Activated CD4-positive, alpha-beta T cell treated with anti-CD3 and anti-CD28 coated beads, Interleukin-2, amount 10 ng/mL, durations not matched to agents 7 days and 5 days (primary cell): ENCODE measurements around the gene SFXN3. TPM values are rescaled to one million over a fixed set of nuclear protein-coding genes. Genes with fewer than 3 reads are reported as not detected.

Experiments
- CTCF ChIA-PET: fragments of 350-600 bp; sonication (Branson Sonifier 250); formaldehyde crosslinking; loops from one replicate; lab custom pipeline; 2021; ENCODE audit warnings: antibody characterized with exemption; lab: Charles Lee
- POLR2A ChIA-PET: fragments of 350-600 bp; sonication (Branson Sonifier 250); formaldehyde crosslinking; loops from one replicate; lab custom pipeline; 2021; ENCODE audit warnings: antibody characterized with exemption; lab: Charles Lee
- DNase-seq: peaks from one replicate; pipeline ENCODE4 v3.0.0-alpha.2; 2020
- H3K27ac Mint-ChIP-seq: one replicate; pipeline ENCODE4 v1.8.0; 2021; ENCODE audit warnings: mild to moderate bottlenecking, moderate library complexity, mixed read lengths
- H3K27me3 Mint-ChIP-seq: one replicate; pipeline ENCODE4 v1.8.0; 2021; ENCODE audit warnings: mixed read lengths
- H3K36me3 Mint-ChIP-seq: one replicate; pipeline ENCODE4 v1.8.0; 2021; ENCODE audit warnings: low read depth, mixed read lengths
- H3K4me1 Mint-ChIP-seq: one replicate; pipeline ENCODE4 v1.8.0; 2021; ENCODE audit warnings: mixed read lengths
- H3K4me3 Mint-ChIP-seq: one replicate; pipeline ENCODE4 v1.8.0; 2021; ENCODE audit warnings: mild to moderate bottlenecking, moderate library complexity, mixed read lengths
- H3K9me3 Mint-ChIP-seq: one replicate; pipeline ENCODE4 v1.8.0; 2021; ENCODE audit warnings: mixed read lengths
- total RNA-seq, 2 experiments: library from RNA; stranded (reverse); gene quantifications; one replicate each; pipeline ENCODE4 v1.2.3, GENCODE V29; 2021

The SFXN3 gene
- total RNA-seq, 2 experiments from 2014 or later = 39.5 to 43.5 TPM

DNA sequence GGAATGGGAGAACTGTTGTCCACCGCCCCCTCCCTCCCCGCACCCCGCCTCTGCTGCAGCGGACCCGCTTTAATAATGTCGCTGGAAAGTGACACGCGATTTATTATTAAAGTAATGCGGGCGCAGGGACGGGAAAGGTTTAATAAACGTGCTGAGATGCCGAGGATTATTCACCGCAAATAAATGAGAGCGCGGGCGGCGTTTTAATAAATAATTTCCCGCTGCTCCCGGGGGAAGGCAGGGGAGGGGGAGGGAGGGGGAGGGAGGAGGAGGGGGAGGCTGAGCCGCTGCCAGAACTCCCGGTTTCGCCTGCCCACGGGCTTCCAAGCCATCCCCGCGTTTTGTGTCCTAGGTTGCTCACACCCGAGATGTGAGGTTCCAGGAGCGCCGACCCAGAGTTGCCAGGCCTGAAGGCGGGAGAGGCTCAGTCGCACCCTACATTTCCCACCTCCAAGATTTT is 35.9 kb downstream of the SFXN3 start:
- POLR2A ChIA-PET = no interaction called here
- Mint-ChIP-seq H3K4me1 (peaks cover 36% of the 10 kb centered on the region), H3K27me3 (peaks cover 51% of the 10 kb centered on the region), H3K9me3 (no peaks in the 10 kb centered on the region), H3K4me3 (peak overlapping the region; percentile 76), H3K27ac (no peak overlapping the region), H3K36me3 (no peaks in the 10 kb centered on the region)
- CTCF ChIA-PET = interaction anchor here (0.7 to 4.6 kb wide), 10 partner anchors 9 to 102 kb away, joined by 3 to 35 read pairs (median 4); no protein-coding TSS in a partner anchor
- DNase-seq = no peak

DNA sequence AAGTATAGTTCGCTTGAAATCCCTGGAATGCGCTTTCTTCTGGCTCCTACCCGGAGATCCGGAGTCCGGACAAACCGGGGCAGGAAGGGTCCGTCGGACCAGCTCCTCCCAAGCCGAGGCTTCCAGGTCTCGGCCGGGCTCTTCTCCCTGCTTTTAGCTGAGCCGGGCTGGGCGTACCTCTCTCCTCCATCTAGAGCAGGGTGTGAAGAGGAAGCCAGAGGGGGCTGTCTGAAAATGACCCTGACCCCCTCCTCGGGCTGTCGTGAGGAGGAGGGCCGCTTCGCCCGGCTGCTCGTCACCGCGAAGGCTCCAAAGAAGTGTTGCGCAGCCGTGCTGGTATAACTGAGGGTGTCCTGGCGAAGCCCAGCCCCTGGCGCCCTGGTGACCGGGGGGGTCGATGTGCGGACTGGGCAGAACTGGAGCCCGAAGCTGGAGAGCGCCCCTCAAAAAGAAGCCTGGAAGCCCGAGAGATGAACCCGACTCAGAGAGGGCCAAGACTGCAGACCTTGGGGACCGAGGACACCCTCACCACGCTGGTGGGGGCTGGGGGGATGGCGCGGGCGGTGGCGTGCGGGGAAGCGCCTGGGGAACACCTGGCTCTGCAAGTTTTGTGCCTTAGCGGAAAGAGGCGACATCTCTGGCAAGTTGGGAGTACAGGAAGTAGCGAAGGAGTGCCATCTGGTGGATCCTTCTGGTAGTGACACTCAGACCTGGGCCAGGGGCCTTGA is 36.5 kb downstream of the SFXN3 start:
- H3K27me3 Mint-ChIP-seq = peaks cover 49% of the 10 kb centered on the region
- CTCF ChIA-PET = interaction anchor here (0.9 to 4.6 kb wide), 9 partner anchors 9 to 103 kb away, joined by 3 to 35 read pairs (median 4); no protein-coding TSS in a partner anchor
- peaks cover 30% of the 10 kb centered on the region for H3K4me1 Mint-ChIP-seq
- POLR2A ChIA-PET = no interaction called here
- no peak overlapping the region for H3K27ac Mint-ChIP-seq
- H3K9me3 Mint-ChIP-seq = no peaks in the 10 kb centered on the region
- H3K4me3 Mint-ChIP-seq = peak overlapping the region; percentile 76
- no peaks in the 10 kb centered on the region for H3K36me3 Mint-ChIP-seq
- DNase-seq = peak; percentile 83

DNA sequence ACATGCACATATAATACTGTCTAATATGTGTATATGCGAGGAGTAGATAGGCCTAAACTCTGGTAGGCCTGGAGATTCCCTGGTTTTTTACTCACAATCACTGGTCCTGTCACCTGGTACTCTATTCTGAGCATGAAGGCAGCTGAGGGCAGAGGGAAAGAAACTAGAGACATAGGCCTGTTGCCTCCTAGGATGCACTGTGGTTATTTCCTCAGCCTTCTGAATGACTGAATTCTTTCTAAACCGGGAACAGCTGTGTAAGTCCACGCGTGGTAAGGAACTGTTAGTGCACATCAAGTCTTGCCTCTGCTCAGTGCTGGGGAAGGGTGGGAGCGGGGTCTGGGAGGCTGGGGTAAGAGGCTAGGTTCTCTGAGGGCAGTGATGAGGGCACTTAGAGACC is 38.4 kb downstream of the SFXN3 start:
- Mint-ChIP-seq H3K9me3 (no peaks in the 10 kb centered on the region), H3K36me3 (no peaks in the 10 kb centered on the region), H3K27ac (no peak overlapping the region), H3K27me3 (peaks cover 55% of the 10 kb centered on the region), H3K4me3 (no peak overlapping the region), H3K4me1 (peaks cover 20% of the 10 kb centered on the region)
- no peak for DNase-seq
- CTCF ChIA-PET = interaction anchor here (1.0 to 4.6 kb wide), 4 partner anchors 9 to 26 kb away, joined by 4 to 35 read pairs (median 7); no protein-coding TSS in a partner anchor
- POLR2A ChIA-PET = no interaction called here

DNA sequence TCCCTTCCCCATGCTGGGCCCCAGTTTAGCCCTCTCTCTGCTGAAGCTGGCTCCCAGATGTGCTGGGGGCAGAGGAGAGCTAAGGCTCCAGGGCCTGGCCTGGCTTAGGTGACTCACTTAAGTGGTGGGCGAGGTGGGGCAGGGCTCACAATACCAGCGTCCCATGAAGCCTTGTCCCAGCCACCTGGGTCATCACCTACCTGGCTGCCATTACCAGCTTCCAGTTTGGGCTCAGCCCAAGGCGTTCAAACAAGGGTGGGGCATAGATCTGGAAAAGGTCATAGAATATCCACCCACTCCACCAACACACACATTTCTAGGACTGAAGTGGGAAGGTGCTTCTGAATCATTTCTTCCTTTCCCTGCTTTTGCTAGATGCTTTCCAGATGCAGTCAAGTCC is 39.1 kb downstream of the SFXN3 start:
- Mint-ChIP-seq H3K27ac (no peak overlapping the region), H3K9me3 (no peaks in the 10 kb centered on the region), H3K4me1 (peaks cover 20% of the 10 kb centered on the region), H3K36me3 (no peaks in the 10 kb centered on the region), H3K27me3 (peaks cover 53% of the 10 kb centered on the region), H3K4me3 (no peak overlapping the region)
- ChIA-PET CTCF (interaction anchor here (1.4 to 4.6 kb wide), 2 partner anchors 17 to 72 kb away, joined by 3 to 35 read pairs; no protein-coding TSS in a partner anchor), POLR2A (no interaction called here)
- DNase-seq = no peak

DNA sequence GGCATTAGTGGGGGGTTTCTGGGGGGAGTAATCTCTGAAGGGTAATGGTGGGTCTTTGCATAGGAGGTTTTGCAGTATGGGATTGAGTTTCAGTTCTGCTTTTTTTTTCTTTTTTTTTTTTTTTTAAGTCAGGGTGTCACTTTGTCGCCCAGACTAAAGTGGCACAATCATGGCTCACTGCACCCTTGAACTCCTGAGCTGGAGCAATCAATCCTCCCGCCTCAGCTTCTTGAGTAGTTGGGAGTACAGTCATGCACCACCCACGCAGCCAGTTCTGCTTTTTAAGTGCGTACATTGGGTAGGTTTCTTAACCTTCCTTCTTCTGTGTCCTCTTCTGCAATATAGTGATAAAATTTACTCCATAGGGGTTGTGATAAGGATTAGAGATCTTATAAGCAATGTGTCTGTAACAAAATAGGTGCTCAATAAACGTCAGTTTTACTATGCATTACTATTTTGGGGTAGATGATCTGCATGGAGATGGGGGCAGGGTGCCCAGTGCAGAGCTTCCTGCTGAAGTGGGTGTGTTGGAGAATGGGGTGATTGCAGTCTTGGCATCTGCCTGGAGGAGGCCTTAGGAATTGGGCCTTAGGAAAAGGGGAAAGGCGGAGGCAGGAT is 40.3 kb downstream of the SFXN3 start:
- Mint-ChIP-seq H3K9me3 (no peaks in the 10 kb centered on the region), H3K27me3 (peaks cover 53% of the 10 kb centered on the region), H3K36me3 (no peaks in the 10 kb centered on the region), H3K27ac (no peak overlapping the region), H3K4me3 (no peak overlapping the region), H3K4me1 (peaks cover 14% of the 10 kb centered on the region)
- POLR2A ChIA-PET = no interaction called here
- CTCF ChIA-PET = interaction anchor here (1.0 to 1.4 kb wide), 4 partner anchors 12 to 71 kb away, joined by 3 read pairs; no protein-coding TSS in a partner anchor
- no peak for DNase-seq

DNA sequence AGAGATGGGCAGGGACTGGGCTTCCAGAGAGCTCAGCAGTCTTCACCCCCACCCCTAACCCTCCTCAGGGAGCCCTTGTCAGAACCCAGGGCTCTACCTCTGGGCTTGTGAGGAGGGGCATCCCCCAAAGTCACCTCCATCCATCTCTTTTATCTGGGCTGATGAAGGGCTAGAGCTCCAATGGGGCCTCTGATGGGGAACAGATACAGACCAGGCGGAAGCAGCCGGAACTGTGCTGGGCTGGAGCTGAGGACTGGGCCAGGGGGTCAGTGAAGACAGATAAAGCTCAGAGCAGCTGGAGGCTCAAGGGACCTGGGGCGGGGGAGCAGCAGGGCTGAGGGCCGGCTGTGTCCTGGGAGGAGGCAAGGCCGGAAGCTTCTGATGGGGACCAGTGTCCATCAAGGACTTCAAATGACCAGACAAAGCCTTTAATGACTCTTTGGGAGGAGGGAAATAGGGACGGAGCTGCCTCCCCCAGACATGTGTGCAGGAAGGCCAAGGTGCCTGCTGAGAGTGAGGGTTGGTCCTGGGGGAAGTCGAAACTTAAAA is 40.9 kb downstream of the SFXN3 start:
- no peak overlapping the region for H3K27ac Mint-ChIP-seq
- H3K4me1 Mint-ChIP-seq = peaks cover 10% of the 10 kb centered on the region
- no peak for DNase-seq
- peaks cover 51% of the 10 kb centered on the region for H3K27me3 Mint-ChIP-seq
- ChIA-PET POLR2A (no interaction called here), CTCF (interaction anchor here (1.0 to 1.3 kb wide), 3 partner anchors 13 to 53 kb away, joined by 3 read pairs; no protein-coding TSS in a partner anchor)
- H3K9me3 Mint-ChIP-seq = no peaks in the 10 kb centered on the region
- no peak overlapping the region for H3K4me3 Mint-ChIP-seq
- no peaks in the 10 kb centered on the region for H3K36me3 Mint-ChIP-seq

DNA sequence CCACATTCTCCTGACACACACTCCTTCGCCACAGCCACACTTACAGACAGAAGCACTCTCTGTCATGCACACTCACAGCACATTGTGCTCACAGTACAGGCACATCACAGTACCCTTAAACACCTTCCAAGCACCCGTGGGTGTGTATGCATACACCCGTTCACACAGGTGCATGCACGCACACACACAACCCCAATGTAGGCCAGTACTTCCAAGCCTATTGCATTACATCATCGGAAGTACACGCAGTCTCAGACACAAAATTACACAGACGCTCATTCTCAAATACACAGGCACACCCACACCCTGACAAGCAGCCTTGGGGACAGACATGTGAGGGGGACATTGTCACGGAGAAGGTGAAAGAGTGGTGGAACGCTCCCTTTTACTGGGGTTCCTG is 41.9 kb downstream of the SFXN3 start:
- no peak for DNase-seq
- no peaks in the 10 kb centered on the region for H3K9me3 Mint-ChIP-seq
- no peak overlapping the region for H3K27ac Mint-ChIP-seq
- H3K4me3 Mint-ChIP-seq = no peak overlapping the region
- no peaks in the 10 kb centered on the region for H3K36me3 Mint-ChIP-seq
- H3K27me3 Mint-ChIP-seq = peaks cover 42% of the 10 kb centered on the region
- ChIA-PET POLR2A (no interaction called here), CTCF (no interaction called here)
- H3K4me1 Mint-ChIP-seq = peaks cover 1% of the 10 kb centered on the region

DNA sequence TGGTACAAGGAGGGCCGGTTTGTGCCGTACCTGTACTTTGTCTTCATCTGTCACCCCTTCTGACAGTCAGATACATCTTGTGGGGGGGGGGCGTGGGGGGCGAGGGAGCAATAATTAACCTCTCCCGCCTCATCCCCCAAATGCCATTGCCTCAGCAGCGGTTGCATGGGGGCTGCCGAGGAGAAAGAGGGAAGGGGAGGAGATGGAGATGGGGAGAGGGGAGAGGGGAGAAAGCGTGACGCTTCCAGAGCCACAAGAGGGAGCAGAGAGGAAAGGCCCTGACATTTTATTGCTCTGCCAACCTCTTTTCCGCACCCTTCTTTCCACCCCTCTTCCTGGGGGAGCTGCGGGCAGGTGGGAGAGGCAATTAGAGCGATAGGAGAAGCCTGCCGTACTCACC is 42.6 kb downstream of the SFXN3 start:
- H3K36me3 Mint-ChIP-seq = no peaks in the 10 kb centered on the region
- H3K27me3 Mint-ChIP-seq = peaks cover 48% of the 10 kb centered on the region
- POLR2A ChIA-PET = no interaction called here
- peaks cover 1% of the 10 kb centered on the region for H3K4me1 Mint-ChIP-seq
- H3K9me3 Mint-ChIP-seq = no peaks in the 10 kb centered on the region
- CTCF ChIA-PET = interaction anchor here (0.5 to 1.2 kb wide), 4 partner anchors 22 to 186 kb away, joined by 3 to 4 read pairs (median 4); no protein-coding TSS in a partner anchor
- DNase-seq = no peak
- H3K4me3 Mint-ChIP-seq = no peak overlapping the region
- H3K27ac Mint-ChIP-seq = no peak overlapping the region

DNA sequence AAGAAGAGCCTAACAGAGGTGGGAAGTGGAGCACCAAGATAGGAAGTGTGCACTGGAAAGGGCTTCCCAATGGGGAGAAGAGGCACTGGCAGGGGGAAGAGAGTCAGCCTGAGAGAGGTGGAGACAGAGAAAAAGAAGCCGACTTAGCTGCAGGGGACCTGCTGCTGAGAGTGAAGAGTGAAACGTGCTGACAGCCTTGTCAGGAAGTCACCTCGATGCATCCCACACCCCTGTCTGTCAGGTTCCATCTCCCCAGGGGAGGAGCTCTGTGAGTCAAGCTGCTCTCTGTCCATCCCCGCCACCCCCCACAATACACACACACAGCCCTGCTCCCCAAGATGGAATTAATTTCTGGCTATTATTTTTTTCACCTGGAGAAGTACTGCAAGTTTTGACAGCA is 44.7 kb downstream of the SFXN3 start:
- ChIA-PET CTCF (interaction anchor here (0.7 to 1.7 kb wide), 4 partner anchors 9 to 33 kb away, joined by 3 to 5 read pairs (median 4); no protein-coding TSS in a partner anchor), POLR2A (interaction anchor here (0.6 kb wide), 1 partner anchor 53 kb away, joined by 3 read pairs; no protein-coding TSS in a partner anchor)
- H3K27ac Mint-ChIP-seq = no peak overlapping the region
- H3K36me3 Mint-ChIP-seq = no peaks in the 10 kb centered on the region
- no peak overlapping the region for H3K4me3 Mint-ChIP-seq
- H3K27me3 Mint-ChIP-seq = peaks cover 53% of the 10 kb centered on the region
- DNase-seq = no peak
- H3K9me3 Mint-ChIP-seq = no peaks in the 10 kb centered on the region
- H3K4me1 Mint-ChIP-seq = peaks cover 1% of the 10 kb centered on the region

DNA sequence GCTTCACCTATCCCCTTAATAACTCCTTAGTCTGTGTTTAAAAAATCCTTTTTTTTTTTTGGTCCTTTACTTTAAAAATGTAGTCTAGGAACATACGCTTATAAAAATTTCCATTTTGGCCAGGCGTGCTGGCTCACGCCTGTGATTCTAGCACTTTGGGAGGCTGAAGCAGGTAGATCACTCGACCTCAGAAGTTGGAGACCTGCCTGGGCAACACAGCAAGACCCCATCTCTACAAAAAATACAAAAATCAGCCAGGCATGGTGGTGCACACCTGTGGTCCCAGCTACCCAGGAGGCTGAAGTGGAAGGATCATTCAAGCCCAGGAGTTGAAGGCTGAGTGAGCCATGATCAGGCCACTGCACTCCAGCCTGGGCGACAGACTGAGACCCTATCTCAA is 45.6 kb downstream of the SFXN3 start:
- H3K27ac Mint-ChIP-seq = no peak overlapping the region
- H3K36me3 Mint-ChIP-seq = no peaks in the 10 kb centered on the region
- no peaks in the 10 kb centered on the region for H3K9me3 Mint-ChIP-seq
- H3K4me3 Mint-ChIP-seq = no peak overlapping the region
- peaks cover 55% of the 10 kb centered on the region for H3K27me3 Mint-ChIP-seq
- H3K4me1 Mint-ChIP-seq = peaks cover 1% of the 10 kb centered on the region
- CTCF ChIA-PET = interaction anchor here (0.7 to 1.7 kb wide), 4 partner anchors 9 to 34 kb away, joined by 3 to 5 read pairs (median 4); no protein-coding TSS in a partner anchor
- DNase-seq = no peak
- POLR2A ChIA-PET = no interaction called here

DNA sequence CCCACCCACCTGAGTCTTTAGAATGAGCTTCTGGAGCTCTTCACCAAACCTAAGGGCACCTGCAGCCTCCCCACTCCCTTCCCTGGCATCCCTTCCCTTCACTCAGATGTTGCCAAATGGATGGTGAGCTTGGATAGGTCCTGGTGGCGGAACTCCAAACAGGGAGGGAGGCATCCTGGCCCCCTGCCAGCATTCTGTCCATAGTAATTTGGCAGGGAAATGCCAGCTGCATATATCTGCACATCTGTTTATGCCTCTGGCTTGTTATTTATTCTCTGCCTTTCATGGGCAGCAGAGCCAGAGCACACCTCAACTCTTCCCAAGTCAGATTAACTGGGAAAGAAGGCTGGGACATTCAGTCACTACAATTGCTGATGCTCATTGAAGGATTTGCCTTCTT is 48.8 kb downstream of the SFXN3 start:
- no peaks in the 10 kb centered on the region for H3K9me3 Mint-ChIP-seq
- no peak for DNase-seq
- peaks cover 38% of the 10 kb centered on the region for H3K27me3 Mint-ChIP-seq
- no peaks in the 10 kb centered on the region for H3K36me3 Mint-ChIP-seq
- POLR2A ChIA-PET = no interaction called here
- H3K27ac Mint-ChIP-seq = no peak overlapping the region
- peaks cover 1% of the 10 kb centered on the region for H3K4me1 Mint-ChIP-seq
- no peak overlapping the region for H3K4me3 Mint-ChIP-seq
- CTCF ChIA-PET = interaction anchor here (0.7 to 2.1 kb wide), 4 partner anchors 9 to 29 kb away, joined by 3 to 6 read pairs (median 4); no protein-coding TSS in a partner anchor
